Fibroblast of mammary gland (primary cell): ENCODE results near the gene PEX13.

Source experiments
- DNase-seq: peaks from one replicate; pipeline ENCODE4 v3.0.0-alpha.2; 2010; ENCODE audit warnings: low read depth
- H3K4me3 ChIP-seq: 2 replicates; pipeline ENCODE4 v1.5.1; 2011; ENCODE audit warnings: low read depth, mild to moderate bottlenecking, low read length, moderate library complexity; ENCODE audit not compliant: control insufficient read depth
- TF ChIP-seq, protein P1 (sequence below): conservative IDR thresholded peaks from 2 replicates; pipeline ENCODE4 v1.5.1; 2011; ENCODE audit warnings: low read depth, low read length, inconsistent platforms; ENCODE audit not compliant: control insufficient read depth, insufficient read depth

PEX13 gene

GRCh38 chr2:61090386-61090921 is 72.9 kb downstream of the PEX13 start:
- no peak overlapping the region for H3K4me3 ChIP-seq
- TF ChIP-seq, protein P1, sequence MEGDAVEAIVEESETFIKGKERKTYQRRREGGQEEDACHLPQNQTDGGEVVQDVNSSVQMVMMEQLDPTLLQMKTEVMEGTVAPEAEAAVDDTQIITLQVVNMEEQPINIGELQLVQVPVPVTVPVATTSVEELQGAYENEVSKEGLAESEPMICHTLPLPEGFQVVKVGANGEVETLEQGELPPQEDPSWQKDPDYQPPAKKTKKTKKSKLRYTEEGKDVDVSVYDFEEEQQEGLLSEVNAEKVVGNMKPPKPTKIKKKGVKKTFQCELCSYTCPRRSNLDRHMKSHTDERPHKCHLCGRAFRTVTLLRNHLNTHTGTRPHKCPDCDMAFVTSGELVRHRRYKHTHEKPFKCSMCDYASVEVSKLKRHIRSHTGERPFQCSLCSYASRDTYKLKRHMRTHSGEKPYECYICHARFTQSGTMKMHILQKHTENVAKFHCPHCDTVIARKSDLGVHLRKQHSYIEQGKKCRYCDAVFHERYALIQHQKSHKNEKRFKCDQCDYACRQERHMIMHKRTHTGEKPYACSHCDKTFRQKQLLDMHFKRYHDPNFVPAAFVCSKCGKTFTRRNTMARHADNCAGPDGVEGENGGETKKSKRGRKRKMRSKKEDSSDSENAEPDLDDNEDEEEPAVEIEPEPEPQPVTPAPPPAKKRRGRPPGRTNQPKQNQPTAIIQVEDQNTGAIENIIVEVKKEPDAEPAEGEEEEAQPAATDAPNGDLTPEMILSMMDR: no peak
- no peak for DNase-seq

GRCh38 chr2:61091485-61091884 is 74.0 kb downstream of the PEX13 start:
- TF ChIP-seq, protein P1: no peak
- no peak for DNase-seq
- H3K4me3 ChIP-seq: no peak overlapping the region

- TF ChIP-seq, protein P1: no peak
- H3K4me3 ChIP-seq: no peak overlapping the region
- no peak for DNase-seq
Observed at GRCh38 chr2:61096438-61096837, 78.9 kb downstream of the PEX13 start.

- TF ChIP-seq, protein P1: no peak
- DNase-seq: no peak
- no peak overlapping the region for H3K4me3 ChIP-seq
Observed at GRCh38 chr2:61100801-61101200, 83.3 kb downstream of the PEX13 start.
